Measurements from ENCODE around the gene ZDHHC11B. TPM values are rescaled to one million over a fixed set of nuclear protein-coding genes. Genes with fewer than 3 reads are reported as not detected.

The ZDHHC11B gene
- total and polyA plus RNA-seq, 2 of the 13 experiments (the other 11 are each of a cell fraction or from before 2014, with no cell fraction given): 0.11 to 0.12 TPM

DNA sequence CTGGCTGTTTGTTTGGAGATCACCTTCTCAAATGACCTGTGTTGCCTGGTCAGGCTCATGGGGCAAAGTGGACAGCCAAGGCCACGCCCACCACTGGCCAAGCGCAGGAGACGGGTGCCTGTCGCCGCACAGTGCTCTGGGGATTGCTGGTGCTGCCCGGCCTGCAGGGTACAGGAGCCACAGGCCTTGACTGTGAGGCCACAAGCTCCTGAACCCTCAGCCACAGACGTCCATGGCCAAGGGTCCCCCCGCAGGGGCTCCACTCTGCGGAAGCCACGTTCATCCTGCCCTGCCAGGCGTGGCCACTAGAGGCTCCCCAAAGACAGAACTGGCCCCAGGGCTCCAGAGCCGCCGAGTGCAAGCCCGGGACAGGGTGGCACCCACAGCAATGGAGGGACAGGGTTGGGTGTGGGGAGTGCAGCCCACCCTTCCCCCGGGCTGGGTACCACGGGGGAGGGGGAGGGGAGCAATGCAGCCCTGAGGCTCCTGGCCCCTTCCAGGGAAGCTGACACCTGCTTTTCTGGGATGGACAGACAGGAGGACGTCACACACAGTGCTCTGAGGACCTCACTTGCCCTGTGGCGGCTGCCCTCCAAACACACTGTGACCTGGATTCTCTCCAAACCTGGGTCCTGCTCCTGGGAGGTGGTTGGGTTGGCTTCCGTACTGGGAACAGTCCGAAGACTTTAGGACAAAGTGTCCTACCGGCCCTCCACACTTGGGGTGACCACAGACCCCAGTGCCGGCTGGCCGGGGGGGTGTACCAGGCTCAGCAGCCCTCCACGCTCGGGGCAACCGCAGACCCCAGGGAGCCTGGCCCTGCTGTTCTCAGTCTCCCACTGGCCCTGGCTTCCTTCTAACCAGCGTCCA, 112.8 kb downstream of the ZDHHC11B start (continued):
- TF ChIP-seq ZNF777 (CRISPR knock-in tag; IDR thresholded peaks at IDR 0.05): peak; percentile 37; the same call in 1 of the 2 replicates
- TF ChIP-seq, protein P1, sequence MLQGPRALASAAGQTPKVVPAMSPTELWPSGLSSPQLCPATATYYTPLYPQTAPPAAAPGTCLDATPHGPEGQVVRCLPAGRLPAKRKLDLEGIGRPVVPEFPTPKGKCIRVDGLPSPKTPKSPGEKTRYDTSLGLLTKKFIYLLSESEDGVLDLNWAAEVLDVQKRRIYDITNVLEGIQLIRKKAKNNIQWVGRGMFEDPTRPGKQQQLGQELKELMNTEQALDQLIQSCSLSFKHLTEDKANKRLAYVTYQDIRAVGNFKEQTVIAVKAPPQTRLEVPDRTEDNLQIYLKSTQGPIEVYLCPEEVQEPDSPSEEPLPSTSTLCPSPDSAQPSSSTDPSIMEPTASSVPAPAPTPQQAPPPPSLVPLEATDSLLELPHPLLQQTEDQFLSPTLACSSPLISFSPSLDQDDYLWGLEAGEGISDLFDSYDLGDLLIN (CRISPR knock-in tag; IDR thresholded peaks at IDR 0.05; ENCODE audit: borderline replicate concordance): no peak
- TF ChIP-seq ZNF264 (CRISPR knock-in tag; IDR thresholded peaks at IDR 0.05): no peak
- no peak for TF ChIP-seq NBN (conservative IDR thresholded peaks at IDR 0.05)
- no peak for TF ChIP-seq FOXA1 (IDR thresholded peaks at IDR 0.05)
- peak; percentile 21; the same call in 1 of the 2 replicates for TF ChIP-seq FOXA1 (CRISPR knock-in tag; IDR thresholded peaks at IDR 0.05)
- TF ChIP-seq, protein P2, sequence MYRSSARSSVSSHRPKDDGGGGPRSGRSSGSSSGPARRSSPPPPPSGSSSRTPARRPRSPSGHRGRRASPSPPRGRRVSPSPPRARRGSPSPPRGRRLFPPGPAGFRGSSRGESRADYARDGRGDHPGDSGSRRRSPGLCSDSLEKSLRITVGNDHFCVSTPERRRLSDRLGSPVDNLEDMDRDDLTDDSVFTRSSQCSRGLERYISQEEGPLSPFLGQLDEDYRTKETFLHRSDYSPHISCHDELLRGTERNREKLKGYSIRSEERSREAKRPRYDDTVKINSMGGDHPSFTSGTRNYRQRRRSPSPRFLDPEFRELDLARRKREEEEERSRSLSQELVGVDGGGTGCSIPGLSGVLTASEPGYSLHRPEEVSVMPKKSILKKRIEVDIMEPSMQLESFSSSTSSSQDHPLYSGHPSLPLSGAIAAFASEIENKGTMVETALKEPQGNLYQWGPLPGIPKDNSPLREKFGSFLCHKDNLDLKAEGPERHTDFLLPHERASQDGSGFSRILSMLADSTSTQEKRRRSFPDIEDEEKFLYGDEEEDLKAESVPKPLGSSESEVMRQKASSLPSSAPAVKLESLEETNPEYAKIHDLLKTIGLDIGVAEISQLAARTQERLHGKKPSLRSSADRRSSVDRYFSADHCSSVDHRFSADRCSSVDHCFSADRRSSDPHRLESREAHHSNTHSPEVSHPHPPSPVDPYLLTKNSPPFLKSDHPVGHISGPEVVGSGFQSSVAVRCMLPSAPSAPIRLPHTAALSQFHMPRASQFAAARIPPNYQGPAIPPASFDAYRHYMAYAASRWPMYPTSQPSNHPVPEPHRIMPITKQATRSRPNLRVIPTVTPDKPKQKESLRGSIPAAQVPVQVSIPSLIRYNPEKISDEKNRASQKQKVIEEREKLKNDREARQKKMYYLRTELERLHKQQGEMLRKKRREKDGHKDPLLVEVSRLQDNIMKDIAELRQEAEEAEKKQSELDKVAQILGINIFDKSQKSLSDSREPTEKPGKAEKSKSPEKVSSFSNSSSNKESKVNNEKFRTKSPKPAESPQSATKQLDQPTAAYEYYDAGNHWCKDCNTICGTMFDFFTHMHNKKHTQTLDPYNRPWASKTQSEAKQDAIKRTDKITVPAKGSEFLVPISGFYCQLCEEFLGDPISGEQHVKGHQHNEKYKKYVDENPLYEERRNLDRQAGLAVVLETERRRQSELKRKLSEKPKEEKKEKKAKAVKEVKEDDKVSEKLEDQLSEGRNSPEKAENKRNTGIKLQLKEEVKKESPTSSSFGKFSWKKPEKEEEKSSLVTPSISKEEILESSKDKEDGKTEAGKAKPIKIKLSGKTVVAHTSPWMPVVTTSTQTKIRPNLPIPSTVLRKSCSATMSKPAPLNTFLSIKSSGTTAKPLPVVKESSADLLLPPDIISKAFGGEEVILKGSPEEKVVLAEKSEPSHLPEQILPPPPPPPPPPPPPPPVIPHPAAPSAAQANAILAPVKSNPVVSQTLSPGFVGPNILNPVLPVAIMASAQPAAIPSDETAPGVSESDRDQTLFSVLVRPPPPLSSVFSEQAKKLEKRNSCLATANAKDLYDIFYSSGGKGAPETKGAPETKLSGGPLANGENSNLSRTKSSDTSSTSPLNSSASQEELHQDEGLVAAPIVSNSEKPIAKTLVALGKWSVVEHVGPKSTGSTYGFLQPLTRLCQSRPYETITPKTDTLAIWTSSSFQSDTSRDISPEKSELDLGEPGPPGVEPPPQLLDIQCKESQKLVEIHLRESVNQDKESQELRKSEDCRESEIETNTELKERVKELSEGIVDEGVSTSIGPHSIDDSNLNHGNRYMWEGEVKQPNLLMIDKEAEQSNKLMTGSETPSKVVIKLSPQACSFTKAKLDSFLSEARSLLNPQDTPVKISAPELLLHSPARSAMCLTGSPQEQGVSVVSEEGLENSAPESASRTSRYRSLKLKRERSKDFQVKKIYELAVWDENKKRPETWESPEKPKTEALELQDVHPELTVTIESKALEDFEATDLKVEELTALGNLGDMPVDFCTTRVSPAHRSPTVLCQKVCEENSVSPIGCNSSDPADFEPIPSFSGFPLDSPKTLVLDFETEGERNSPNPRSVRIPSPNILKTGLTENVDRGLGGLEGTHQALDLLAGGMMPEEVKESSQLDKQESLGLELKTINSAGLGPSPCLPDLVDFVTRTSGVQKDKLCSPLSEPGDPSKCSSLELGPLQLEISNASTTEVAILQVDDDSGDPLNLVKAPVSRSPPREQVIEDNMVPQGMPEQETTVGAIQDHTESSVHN (CRISPR knock-in tag; IDR thresholded peaks at IDR 0.05): peak; percentile 41; the same call in 1 of the 2 replicates
- TF ChIP-seq EEA1 (CRISPR knock-in tag; IDR thresholded peaks at IDR 0.05; ENCODE audit: borderline replicate concordance): no peak
- TF ChIP-seq ELF4 (CRISPR knock-in tag; IDR thresholded peaks at IDR 0.05; ENCODE audit: borderline replicate concordance): no peak
- no peak for TF ChIP-seq ZNF432 (CRISPR knock-in tag; IDR thresholded peaks at IDR 0.05; ENCODE audit: borderline replicate concordance)
- TF ChIP-seq, protein P3, sequence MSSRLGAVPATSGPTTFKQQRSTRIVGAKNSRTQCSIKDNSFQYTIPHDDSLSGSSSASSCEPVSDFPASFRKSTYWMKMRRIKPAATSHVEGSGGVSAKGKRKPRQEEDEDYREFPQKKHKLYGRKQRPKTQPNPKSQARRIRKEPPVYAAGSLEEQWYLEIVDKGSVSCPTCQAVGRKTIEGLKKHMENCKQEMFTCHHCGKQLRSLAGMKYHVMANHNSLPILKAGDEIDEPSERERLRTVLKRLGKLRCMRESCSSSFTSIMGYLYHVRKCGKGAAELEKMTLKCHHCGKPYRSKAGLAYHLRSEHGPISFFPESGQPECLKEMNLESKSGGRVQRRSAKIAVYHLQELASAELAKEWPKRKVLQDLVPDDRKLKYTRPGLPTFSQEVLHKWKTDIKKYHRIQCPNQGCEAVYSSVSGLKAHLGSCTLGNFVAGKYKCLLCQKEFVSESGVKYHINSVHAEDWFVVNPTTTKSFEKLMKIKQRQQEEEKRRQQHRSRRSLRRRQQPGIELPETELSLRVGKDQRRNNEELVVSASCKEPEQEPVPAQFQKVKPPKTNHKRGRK (CRISPR knock-in tag; IDR thresholded peaks at IDR 0.05): peak; percentile 72; the same call in 1 of the 2 replicates
- no peak for TF ChIP-seq ZFP82 (CRISPR knock-in tag; IDR thresholded peaks at IDR 0.05; ENCODE audit: borderline replicate concordance)
- TF ChIP-seq, protein P4, sequence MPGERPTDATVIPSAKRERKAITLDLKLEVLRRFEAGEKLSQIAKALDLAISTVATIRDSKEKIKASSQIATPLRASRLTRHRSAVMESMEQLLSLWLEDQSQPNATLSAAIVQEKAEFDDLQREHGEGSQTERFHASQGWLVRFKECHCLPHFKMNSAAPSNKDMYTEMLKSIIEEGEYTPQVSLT (CRISPR knock-in tag; IDR thresholded peaks at IDR 0.05; ENCODE audit: borderline replicate concordance, low read depth): no peak
